Measurements from ENCODE around the gene LPCAT1. TPM values are rescaled to one million over a fixed set of nuclear protein-coding genes. Genes with fewer than 3 reads are reported as not detected.

LPCAT1 gene
- total RNA-seq, 1 experiment from 2014 or later, result 17.1 TPM

- CTCF ChIA-PET, result interaction anchor here (1.2 kb wide), 1 partner anchor 34 kb away, joined by 5 read pairs; no protein-coding TSS in a partner anchor
- POLR2A ChIA-PET, result no interaction called here
- H3K9me3 Mint-ChIP-seq (ENCODE audit: unreplicated experiment), result no peaks in the 10 kb centered on the region
- no peak overlapping the region for H3K27ac Mint-ChIP-seq (ENCODE audit: low read depth, unreplicated experiment)
- no peak overlapping the region for H3K4me3 Mint-ChIP-seq (ENCODE audit: unreplicated experiment)
- peaks cover 21% of the 10 kb centered on the region for H3K36me3 Mint-ChIP-seq (ENCODE audit: insufficient read depth, unreplicated experiment)
- DNase-seq (ENCODE audit: unreplicated experiment), result no peak
- H3K4me1 Mint-ChIP-seq (ENCODE audit: insufficient read depth, unreplicated experiment), result no peaks in the 10 kb centered on the region
- TF ChIP-seq CTCF (IDR thresholded peaks at IDR 0.05; ENCODE audit: unreplicated experiment), result no peak
- H3K27me3 Mint-ChIP-seq (ENCODE audit: insufficient read depth, unreplicated experiment), result no peaks in the 10 kb centered on the region
- no TSS peak for BruUV-seq (replicated peaks)
- intact Hi-C loops (cut with micrococcal nuclease), result no loop called here
Measured at GRCh38 chr5:1502046-1502736, 21.6 kb downstream of the LPCAT1 start.

GRCh38 chr5:1501372-1502045 is 22.3 kb downstream of the LPCAT1 start:
- DNase-seq (ENCODE audit: unreplicated experiment), result no peak
- TF ChIP-seq CTCF (IDR thresholded peaks at IDR 0.05; ENCODE audit: unreplicated experiment), result no peak
- no peak overlapping the region for H3K4me3 Mint-ChIP-seq (ENCODE audit: unreplicated experiment)
- ChIA-PET POLR2A (no interaction called here), CTCF (no interaction called here)
- no peak overlapping the region for H3K27ac Mint-ChIP-seq (ENCODE audit: low read depth, unreplicated experiment)
- H3K27me3 Mint-ChIP-seq (ENCODE audit: insufficient read depth, unreplicated experiment), result no peaks in the 10 kb centered on the region
- peaks cover 22% of the 10 kb centered on the region for H3K36me3 Mint-ChIP-seq (ENCODE audit: insufficient read depth, unreplicated experiment)
- intact Hi-C loops (cut with micrococcal nuclease), result no loop called here
- no peaks in the 10 kb centered on the region for H3K9me3 Mint-ChIP-seq (ENCODE audit: unreplicated experiment)
- no TSS peak for BruUV-seq (replicated peaks)
- no peaks in the 10 kb centered on the region for H3K4me1 Mint-ChIP-seq (ENCODE audit: insufficient read depth, unreplicated experiment)

GRCh38 chr5:1500411-1501091 is 23.2 kb downstream of the LPCAT1 start:
- BruUV-seq (replicated peaks), result no TSS peak
- TF ChIP-seq CTCF (IDR thresholded peaks at IDR 0.05; ENCODE audit: unreplicated experiment), result no peak
- Mint-ChIP-seq H3K4me1 (ENCODE audit: insufficient read depth, unreplicated experiment) (no peaks in the 10 kb centered on the region), H3K27me3 (ENCODE audit: insufficient read depth, unreplicated experiment) (no peaks in the 10 kb centered on the region), H3K4me3 (ENCODE audit: unreplicated experiment) (no peak overlapping the region), H3K27ac (ENCODE audit: low read depth, unreplicated experiment) (no peak overlapping the region), H3K9me3 (ENCODE audit: unreplicated experiment) (no peaks in the 10 kb centered on the region), H3K36me3 (ENCODE audit: insufficient read depth, unreplicated experiment) (peaks cover 22% of the 10 kb centered on the region)
- POLR2A ChIA-PET, result no interaction called here
- no peak for DNase-seq (ENCODE audit: unreplicated experiment)
- intact Hi-C loops (cut with micrococcal nuclease), result no loop called here
- CTCF ChIA-PET, result no interaction called here

GRCh38 chr5:1499851-1500250 is 23.9 kb downstream of the LPCAT1 start:
- Mint-ChIP-seq H3K27ac (ENCODE audit: low read depth, unreplicated experiment) (no peak overlapping the region), H3K27me3 (ENCODE audit: insufficient read depth, unreplicated experiment) (no peaks in the 10 kb centered on the region), H3K4me1 (ENCODE audit: insufficient read depth, unreplicated experiment) (no peaks in the 10 kb centered on the region), H3K4me3 (ENCODE audit: unreplicated experiment) (no peak overlapping the region), H3K9me3 (ENCODE audit: unreplicated experiment) (no peaks in the 10 kb centered on the region), H3K36me3 (ENCODE audit: insufficient read depth, unreplicated experiment) (peaks cover 22% of the 10 kb centered on the region)
- intact Hi-C loops (cut with micrococcal nuclease), result no loop called here
- TF ChIP-seq CTCF (IDR thresholded peaks at IDR 0.05; ENCODE audit: unreplicated experiment), result no peak
- ChIA-PET CTCF (no interaction called here), POLR2A (interaction anchor here (0.6 kb wide), 1 partner anchor 495 kb away, joined by 3 read pairs; no protein-coding TSS in a partner anchor)
- BruUV-seq (replicated peaks), result no TSS peak
- DNase-seq (ENCODE audit: unreplicated experiment), result no peak

Data from MCF 10A (cell line).